ENCODE results near the gene ADCK2. TPM values are rescaled to one million over a fixed set of nuclear protein-coding genes. Genes with fewer than 3 reads are reported as not detected.

The ADCK2 gene, protein sequence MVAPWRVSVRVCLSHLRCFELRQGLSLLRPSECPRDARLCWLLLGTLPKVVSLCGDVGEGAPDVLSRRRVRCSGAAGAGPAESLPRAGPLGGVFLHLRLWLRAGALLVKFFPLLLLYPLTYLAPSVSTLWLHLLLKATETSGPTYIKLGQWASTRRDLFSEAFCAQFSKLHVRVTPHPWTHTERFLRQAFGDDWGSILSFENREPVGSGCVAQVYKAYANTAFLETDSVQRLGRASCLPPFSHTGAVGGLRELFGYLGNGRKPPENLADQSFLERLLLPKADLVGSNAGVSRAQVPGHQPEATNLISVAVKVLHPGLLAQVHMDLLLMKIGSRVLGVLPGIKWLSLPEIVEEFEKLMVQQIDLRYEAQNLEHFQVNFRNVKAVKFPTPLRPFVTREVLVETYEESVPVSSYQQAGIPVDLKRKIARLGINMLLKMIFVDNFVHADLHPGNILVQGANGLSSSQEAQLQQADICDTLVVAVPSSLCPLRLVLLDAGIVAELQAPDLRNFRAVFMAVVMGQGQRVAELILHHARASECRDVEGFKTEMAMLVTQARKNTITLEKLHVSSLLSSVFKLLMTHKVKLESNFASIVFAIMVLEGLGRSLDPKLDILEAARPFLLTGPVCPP
- total RNA-seq: 11.6 and 15.0 TPM in 2 replicates

DNA sequence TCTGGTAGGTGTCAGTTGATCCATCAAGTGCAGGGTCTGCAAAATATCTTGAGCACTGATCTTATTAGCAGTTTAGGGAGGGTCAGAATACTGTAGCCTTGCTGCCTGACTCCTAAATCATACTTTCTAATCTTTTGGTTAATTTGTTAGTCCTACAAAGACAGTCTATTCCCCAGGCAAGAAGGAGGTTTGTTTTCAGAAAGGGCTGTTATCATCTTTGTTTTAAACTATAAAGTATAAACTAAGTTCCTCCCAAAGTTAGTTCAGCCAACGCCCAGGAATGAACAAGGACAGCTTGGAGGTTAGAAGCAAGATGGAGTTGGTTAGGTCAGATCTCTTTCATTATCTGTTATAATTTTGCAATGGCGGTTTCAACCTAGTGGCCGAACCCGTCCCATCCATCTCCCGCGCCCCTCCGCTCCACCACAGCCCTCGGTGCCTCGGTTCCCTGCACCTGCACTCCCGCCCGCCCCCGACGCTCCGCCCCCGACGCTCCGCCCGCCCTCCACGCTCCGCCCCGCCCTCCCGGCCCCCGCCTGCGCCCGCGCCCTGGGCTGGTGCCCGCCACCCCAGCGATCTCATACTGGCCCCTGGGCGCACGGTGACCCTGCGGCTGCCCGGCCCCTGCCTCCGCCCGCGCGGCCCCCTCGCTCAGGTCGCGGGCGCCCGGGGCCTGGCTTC lies at the start of gene ADCK2:
TSS of gene ADCK2 (plus strand) at position 564 of the 681 bp plus-strand sequence. CDS start 386 bp downstream, outside the sequence.

DNA sequence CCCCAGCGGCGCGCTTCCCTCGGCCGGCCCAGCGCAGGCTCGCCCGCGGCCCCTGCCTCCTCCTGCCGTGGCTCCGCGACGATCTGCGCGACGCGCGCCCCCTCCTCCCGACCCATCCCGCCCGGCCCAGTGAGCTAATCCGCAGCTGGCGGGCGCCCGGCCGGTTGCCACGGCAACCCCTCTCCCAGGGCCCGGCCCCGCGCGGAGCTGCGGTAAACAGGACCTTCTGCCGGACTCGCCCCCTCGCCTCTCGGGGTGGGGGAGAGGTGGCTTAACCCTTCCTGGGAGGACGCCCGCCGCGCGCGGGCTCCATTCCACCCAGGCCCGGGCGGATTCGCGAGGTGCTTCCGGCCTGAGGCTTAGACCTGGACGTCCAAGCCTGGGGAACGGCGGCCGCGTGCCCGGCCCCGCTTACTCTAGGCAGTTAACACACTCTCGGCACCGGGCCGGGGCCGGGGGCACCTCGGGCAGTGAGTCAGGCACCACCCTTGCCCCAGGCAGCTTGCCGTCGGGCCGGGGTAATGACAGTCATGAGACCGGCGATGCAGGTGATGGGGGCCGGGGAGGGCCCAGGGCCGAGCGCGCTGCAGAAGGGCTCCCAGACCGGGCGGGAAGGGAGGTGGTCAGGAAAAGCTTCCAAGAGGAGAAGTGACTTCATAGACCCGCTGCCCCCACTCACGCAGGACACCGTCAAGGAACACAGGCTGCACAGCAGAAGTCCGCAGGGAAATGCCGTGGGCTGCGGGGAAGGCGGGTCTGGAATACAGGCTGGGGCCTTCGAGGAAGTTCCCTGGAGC lies 31.8 kb upstream of the ADCK2 start, which contains the start of gene DENND2A:
TSS of gene DENND2A (minus strand) at position 87 of the 797 bp plus-strand sequence. CDS start 38,416 bp downstream, outside the sequence.

DNA sequence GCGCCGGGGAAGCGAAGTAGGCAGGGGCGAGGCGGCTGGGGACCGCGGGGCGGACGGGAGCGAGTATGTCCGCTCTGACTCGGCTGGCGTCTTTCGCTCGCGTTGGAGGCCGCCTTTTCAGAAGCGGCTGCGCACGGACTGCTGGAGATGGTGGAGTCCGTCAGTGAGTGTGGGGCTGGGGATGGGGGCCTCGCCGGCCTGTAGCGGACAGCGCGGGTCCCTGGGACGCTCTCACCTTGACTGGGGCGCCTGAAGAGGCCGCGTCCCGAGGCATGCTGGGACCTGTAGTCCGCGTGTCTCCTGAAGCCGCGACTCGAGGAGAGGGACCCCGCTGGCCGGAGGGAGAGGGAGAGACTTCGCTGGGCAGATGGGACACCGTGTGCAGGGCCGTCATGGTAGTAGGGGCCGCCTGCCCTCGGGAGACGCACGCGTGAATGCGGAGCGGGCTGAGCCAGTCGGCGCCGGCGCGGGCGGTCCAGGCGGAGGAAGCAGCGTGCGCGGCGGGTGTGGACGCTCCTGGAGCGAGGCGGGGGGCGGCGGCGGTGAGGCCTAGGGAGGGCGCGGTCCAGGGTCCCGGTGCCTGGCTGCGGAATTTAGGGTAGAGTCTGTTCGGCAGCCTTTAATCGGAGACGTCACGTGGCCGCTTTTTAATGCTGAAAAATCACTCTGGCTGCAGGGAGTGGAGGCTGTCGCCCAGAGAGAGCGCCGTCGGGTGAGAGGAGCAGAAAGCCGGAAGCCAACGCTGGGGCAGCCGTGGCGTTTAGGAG lies 24.1 kb downstream of the ADCK2 start, which contains the start of gene NDUFB2:
TSS of gene NDUFB2 (plus strand) at position 29 of the 767 bp plus-strand sequence. CDS start at position 66, 37 bp downstream.

Other genes starting within 250 kb of the ADCK2 start
- gene MKRN1, start 193.4 kb upstream of the ADCK2 start, total RNA-seq: 60.3 and 67.7 TPM in 2 replicates
- gene DENND2A, start 32.1 kb upstream of the ADCK2 start, total RNA-seq: under 0.01 and 0.05 TPM in 2 replicates
- gene NDUFB2, start 23.8 kb downstream of the ADCK2 start, total RNA-seq: 116 and 136 TPM in 2 replicates